Measurements from ENCODE around the gene EML2. TPM values are rescaled to one million over a fixed set of nuclear protein-coding genes. Genes with fewer than 3 reads are reported as not detected.

EML2 gene
- polyA plus RNA-seq, 1 donor from 2014 or later, result 18.9 TPM

GRCh38 chr19:45657520-45658167 lies 18.4 kb upstream of the EML2 start:
- no peaks in the 10 kb centered on the region for H3K9me3 ChIP-seq (ENCODE audit: low read length)
- no peaks in the 10 kb centered on the region for H4K20me1 ChIP-seq (ENCODE audit: insufficient read depth)
- H3K4me2 ChIP-seq (ENCODE audit: low read length), result no peak overlapping the region
- no peaks in the 10 kb centered on the region for H3K9me2 ChIP-seq (ENCODE audit: insufficient read depth, low read length)
- no peak overlapping the region for H2AFZ ChIP-seq (ENCODE audit: low read depth, low read length)
- H3F3A ChIP-seq (ENCODE audit: insufficient read depth, low read length, poor library complexity, severe bottlenecking), result no peaks in the 10 kb centered on the region
- H3K9ac ChIP-seq (ENCODE audit: low read length), result no peak overlapping the region
- H3K27me3 ChIP-seq (ENCODE audit: insufficient read depth, low read depth, low read length), result no peaks in the 10 kb centered on the region
- H3K4me3 ChIP-seq (ENCODE audit: low read length), result no peak overlapping the region
- H3K27ac ChIP-seq (ENCODE audit: low read length), result no peak overlapping the region
- TF ChIP-seq EZH2 (IDR thresholded peaks at IDR 0.05; ENCODE audit: borderline replicate concordance, insufficient read depth, low read length, poor library complexity, severe bottlenecking) (no peak), REST (IDR thresholded peaks at IDR 0.05; ENCODE audit: borderline replicate concordance) (no peak)
- H3K79me2 ChIP-seq (replicated peaks; ENCODE audit: insufficient read depth, low read length), result no peaks in the 10 kb centered on the region
- H3K36me3 ChIP-seq (ENCODE audit: insufficient read depth, low read length), result no peaks in the 10 kb centered on the region

- TF ChIP-seq EZH2 (IDR thresholded peaks at IDR 0.05; ENCODE audit: borderline replicate concordance, insufficient read depth, low read length, poor library complexity, severe bottlenecking), result no peak
- no peak for TF ChIP-seq RAD21 (conservative IDR thresholded peaks at IDR 0.05)
- TF ChIP-seq CTCF (IDR thresholded peaks at IDR 0.05; ENCODE audit: poor library complexity, severe bottlenecking), result no peak
- TF ChIP-seq SMC3 (conservative IDR thresholded peaks at IDR 0.05; ENCODE audit: poor library complexity), result no peak
- TF ChIP-seq POLR2AphosphoS5 (IDR thresholded peaks at IDR 0.05), result no peak
- TF ChIP-seq EP300 (conservative IDR thresholded peaks at IDR 0.05; ENCODE audit: poor library complexity, severe bottlenecking), result no peak
- TF ChIP-seq TAF1 (IDR thresholded peaks at IDR 0.05; ENCODE audit: low read depth), result no peak
- no peak for TF ChIP-seq REST (IDR thresholded peaks at IDR 0.05; ENCODE audit: borderline replicate concordance)
- TF ChIP-seq MXI1 (conservative IDR thresholded peaks at IDR 0.05; ENCODE audit: poor library complexity, severe bottlenecking), result no peak
- Histone ChIP-seq H3K9me2 (ENCODE audit: insufficient read depth, low read length) (no peaks in the 10 kb centered on the region), H3K4me3 (ENCODE audit: low read length) (no peak overlapping the region), H3K27ac (ENCODE audit: low read length) (no peak overlapping the region), H2AFZ (ENCODE audit: low read depth, low read length) (no peak overlapping the region), H3K9ac (ENCODE audit: low read length) (no peak overlapping the region), H3K36me3 (ENCODE audit: insufficient read depth, low read length) (no peaks in the 10 kb centered on the region), H3K9me3 (ENCODE audit: low read length) (no peaks in the 10 kb centered on the region), H4K20me1 (ENCODE audit: insufficient read depth) (no peaks in the 10 kb centered on the region), H3K27me3 (ENCODE audit: insufficient read depth, low read depth, low read length) (no peaks in the 10 kb centered on the region), H3K4me2 (ENCODE audit: low read length) (no peak overlapping the region), H3F3A (ENCODE audit: insufficient read depth, low read length, poor library complexity, severe bottlenecking) (no peaks in the 10 kb centered on the region), H3K79me2 (replicated peaks; ENCODE audit: insufficient read depth, low read length) (no peaks in the 10 kb centered on the region)
Observed at GRCh38 chr19:45655073-45655472, 15.9 kb upstream of the EML2 start.

Measured in neural cell (in vitro differentiated cells).